PC-3 (cell line): ENCODE results near the gene SEPTIN11. TPM values are rescaled to one million over a fixed set of nuclear protein-coding genes. Genes with fewer than 3 reads are reported as not detected.

ENCODE experiments used
- ATAC-seq: fragments of 200-7000 bp; cut with Tn5 transposase; 2 replicates; pipeline ENCODE4 v1.9.1; 2020; ENCODE audit warnings: mild to moderate bottlenecking, moderate library complexity
- BruUV-seq: library from RNA; stranded (reverse); fragments of 400-500 nt; replicated peaks from 2 replicates; lab custom pipeline; 2021; lab: Mats Ljungman, UMichigan
- CTCF ChIA-PET: fragments of 300-600 bp; sonication (Branson Sonifier 250); formaldehyde crosslinking; loops from one replicate; lab custom pipeline; 2022; ENCODE audit warnings: antibody characterized with exemption; lab: Charles Lee
- POLR2A ChIA-PET: fragments of 300-600 bp; sonication (Branson Sonifier 250); formaldehyde crosslinking; loops from one replicate; lab custom pipeline; 2022; ENCODE audit warnings: antibody characterized with exemption; ENCODE audit not compliant: unreplicated experiment; lab: Charles Lee
- DNase-seq: peaks from one replicate; pipeline ENCODE4 v3.0.0-alpha.2; 2015
- H2AFZ ChIP-seq: fragments of 300-600 bp; sonication (generic); 2 replicates; pipeline ENCODE4 v1.6.0; 2016; ENCODE audit warnings: antibody characterized with exemption, low read length
- H3F3A ChIP-seq: fragments of 300-600 bp; sonication (generic); one replicate; pipeline ENCODE4 v1.6.0; 2017; ENCODE audit warnings: antibody characterized with exemption, low read length, control low read depth, mild to moderate bottlenecking; ENCODE audit not compliant: unreplicated experiment
- H3K27ac ChIP-seq: fragments of 300-600 bp; sonication (generic); 2 replicates; pipeline ENCODE4 v1.5.1; 2016; ENCODE audit warnings: mild to moderate bottlenecking, low read length
- H3K27me3 ChIP-seq: fragments of 300-600 bp; sonication (generic); 2 replicates; pipeline ENCODE4 v1.6.1; 2016; ENCODE audit warnings: low read length, mixed read lengths
- H3K36me3 ChIP-seq: fragments of 300-600 bp; sonication (generic); 2 replicates; pipeline ENCODE4 v1.6.1; 2016; ENCODE audit warnings: low read depth, mixed run types, low read length, mixed read lengths
- H3K4me1 ChIP-seq: fragments of 300-600 bp; sonication (generic); 2 replicates; pipeline ENCODE4 v1.5.1; 2016; ENCODE audit warnings: low read length; ENCODE audit not compliant: insufficient read depth
- H3K4me2 ChIP-seq: fragments of 300-600 bp; sonication (generic); 2 replicates; pipeline ENCODE4 v1.6.0; 2016; ENCODE audit warnings: low read length
- H3K4me3 ChIP-seq: fragments of 300-600 bp; sonication (generic); 2 replicates; pipeline ENCODE4 v1.5.1; 2016; ENCODE audit warnings: mild to moderate bottlenecking, low read length, mixed read lengths
- H3K79me2 ChIP-seq: fragments of 300-600 bp; sonication (generic); 2 replicates; pipeline ENCODE4 v1.6.1; 2017; ENCODE audit warnings: low read length, mixed read lengths
- H3K9ac ChIP-seq: fragments of 300-600 bp; sonication (generic); 2 replicates; pipeline ENCODE4 v1.6.0; 2016; ENCODE audit warnings: mild to moderate bottlenecking, low read length
- H3K9me2 ChIP-seq: fragments of 300-600 bp; sonication (generic); replicated peaks from 2 replicates; pipeline ENCODE4 v1.6.1; 2016; ENCODE audit warnings: mixed run types, low read length, mixed read lengths
- H3K9me3 ChIP-seq: fragments of 300-600 bp; sonication (generic); 2 replicates; pipeline ENCODE4 v1.6.1; 2016; ENCODE audit warnings: low read length, mixed read lengths
- H4K20me1 ChIP-seq: fragments of 300-600 bp; sonication (generic); 2 replicates; pipeline ENCODE4 v1.6.1; 2016; ENCODE audit warnings: low read length, mixed read lengths
- CTCF ChIP-seq: fragments of 300-600 bp; sonication (generic); conservative IDR thresholded peaks from 2 replicates; pipeline ENCODE4 v1.5.1; 2017; ENCODE audit warnings: antibody characterized with exemption, low read depth, mild to moderate bottlenecking, low read length
- EZH2 ChIP-seq: fragments of 300-600 bp; sonication (generic); IDR thresholded peaks from one replicate; pipeline ENCODE4 v1.6.1; 2017; ENCODE audit warnings: antibody characterized with exemption, mild to moderate bottlenecking, low read length; ENCODE audit not compliant: unreplicated experiment
- EZH2phosphoT487 ChIP-seq: fragments of 300-600 bp; sonication (generic); IDR thresholded peaks from 2 replicates; pipeline ENCODE4 v1.6.1; 2018; ENCODE audit warnings: mild to moderate bottlenecking, antibody characterized with exemption, low read length, borderline replicate concordance
- intact Hi-C: fragments of 100-400 bp; cut with micrococcal nuclease; formaldehyde crosslinking; loops from 2 replicates; pipeline ENCODE4 v1.9.0; 2023
- total RNA-seq: library from RNA; depleted of rRNA; stranded (reverse); fragments of >200 nt; gene quantifications from 2 replicates; pipeline ENCODE4 v1.2.3, GENCODE V29; 2014

The SEPTIN11 gene
- total RNA-seq, 1 experiment from 2014 or later = 39.0 TPM

- no peak overlapping the region for H2AFZ ChIP-seq
- H3K4me3 ChIP-seq = no peak overlapping the region
- ATAC-seq (no peak), DNase-seq (no peak)
- no peaks in the 10 kb centered on the region for H3K27me3 ChIP-seq
- no peak overlapping the region for H3K27ac ChIP-seq
- no TSS peak for BruUV-seq
- intact Hi-C loops = loop anchor here (10.0 kb wide), 1 partner anchor 163 kb away; no protein-coding TSS in a partner anchor
- CTCF ChIA-PET = no interaction called here
- peaks cover 49% of the 10 kb centered on the region for H3K79me2 ChIP-seq
- H3K9me2 ChIP-seq = no peaks in the 10 kb centered on the region
- POLR2A ChIA-PET = no interaction called here
- H4K20me1 ChIP-seq = 0 out of 2 replicates have a peak, but pooled peaks cover 7% of the 10 kb centered on the region
- H3K36me3 ChIP-seq = no peaks in the 10 kb centered on the region
- no peaks in the 10 kb centered on the region for H3K9me3 ChIP-seq
- H3K9ac ChIP-seq = no peak overlapping the region
- no peaks in the 10 kb centered on the region for H3F3A ChIP-seq
- no peak for TF ChIP-seq EZH2phosphoT487
- TF ChIP-seq EZH2 = no peak
- no peak for TF ChIP-seq CTCF
- peaks cover 17% of the 10 kb centered on the region for H3K4me1 ChIP-seq
- peak overlapping the region; percentile 11; the same call in 1 of the 2 replicates for H3K4me2 ChIP-seq
These were observed 2.2 kb upstream of the SEPTIN11 start for GRCh38 chr4:76947369-76947768.

- TSS peak; percentile 26 for BruUV-seq
- Histone ChIP-seq H3K27ac (peak overlapping the region; percentile 60), H3K79me2 (peaks cover 62% of the 10 kb centered on the region), H2AFZ (peak overlapping the region; percentile 93), H3K4me3 (peak overlapping the region; percentile 86), H3K9ac (peak overlapping the region; percentile 87), H3K4me1 (peaks cover 19% of the 10 kb centered on the region), H3K9me2 (no peaks in the 10 kb centered on the region), H3F3A (no peaks in the 10 kb centered on the region), H3K4me2 (peak overlapping the region; percentile 97), H3K36me3 (0 out of 2 replicates have a peak, but pooled peaks cover 3% of the 10 kb centered on the region), H3K27me3 (no peaks in the 10 kb centered on the region), H4K20me1 (0 out of 2 replicates have a peak, but pooled peaks cover 7% of the 10 kb centered on the region), H3K9me3 (no peaks in the 10 kb centered on the region)
- DNase-seq = peak; percentile 61
- ChIA-PET CTCF (no interaction called here), POLR2A (interaction anchor here (0.5 kb wide), 1 partner anchor 195 kb away, joined by 3 read pairs; no protein-coding TSS in a partner anchor)
- TF ChIP-seq EZH2phosphoT487 (no peak), CTCF (no peak), EZH2 (no peak)
- intact Hi-C loops = loop anchor here (2.0 to 10.0 kb wide), 3 partner anchors 50 to 164 kb away; partner anchors contain the start of gene SOWAHB
- peak; percentile 39 for ATAC-seq
These were observed 893 bp upstream of the SEPTIN11 start for GRCh38 chr4:76948443-76949275.
